Loucy (cell line): Measurements from ENCODE around the gene PTPRT.

Experiments
- CTCF ChIP-seq: fragments of 200-600 bp; sonication (generic); conservative IDR thresholded peaks from 2 replicates; pipeline ENCODE4 v1.5.1; 2014; ENCODE audit warnings: mild to moderate bottlenecking, antibody characterized with exemption, low read length
- EZH2phosphoT487 ChIP-seq: fragments of 200-600 bp; IDR thresholded peaks from 2 replicates; pipeline ENCODE4 v1.6.1; 2018; ENCODE audit warnings: antibody characterized with exemption, mild to moderate bottlenecking, moderate library complexity, borderline replicate concordance

GRCh38 chr20:42190084-42190483, 999.6 kb downstream of the PTPRT start:
- TF ChIP-seq CTCF = no peak
- TF ChIP-seq EZH2phosphoT487 = no peak
